Measurements from ENCODE around the gene TBC1D23.
A peak's percentile ranks its signal among the peaks of the same experiment; 100 is the strongest.
"Not testable (repeated sequence)": the region's sequence is repeated elsewhere in the genome, so short reads cannot be mapped to it uniquely, and the experiment has no call there.

The TBC1D23 gene

DNA sequence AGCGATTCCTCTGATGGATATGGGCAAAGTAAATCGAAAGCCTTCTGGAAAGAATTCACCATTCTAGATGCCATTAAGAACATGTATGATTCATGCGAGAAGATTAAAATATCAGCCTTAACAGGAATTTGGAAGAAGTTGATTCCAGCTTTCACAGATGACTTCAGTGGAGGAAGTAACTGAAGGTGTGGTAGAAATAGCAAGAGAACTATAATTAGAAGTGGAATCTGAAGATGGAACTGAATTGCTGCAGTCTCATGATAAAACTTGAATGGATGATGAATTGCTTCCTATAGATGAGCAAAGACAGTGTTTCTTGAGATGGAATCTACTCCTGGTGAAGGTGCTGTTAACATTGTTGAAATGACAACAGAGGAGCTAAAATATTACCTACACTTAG lies 30.1 kb upstream of the TBC1D23 start:
- Histone ChIP-seq H3K27me3 (ENCODE audit: low read depth, low read length) (no peaks in the 10 kb centered on the region), H3K9me3 (ENCODE audit: control insufficient read depth in 1 of 2, low read length in 2 of 2) (no peaks in the 10 kb centered on the region), H3K4me3 (ENCODE audit: low read depth in 1 of 2, low read length in 2 of 2) (no peak overlapping the region), H3K4me1 (ENCODE audit: control insufficient read depth in 1 of 2, insufficient read depth in 2 of 2, low read length in 2 of 2) (no peaks in the 10 kb centered on the region), H3K27ac (ENCODE audit: low read length) (no peak overlapping the region), H3K36me3 (ENCODE audit: control insufficient read depth in 1 of 2, insufficient read depth in 2 of 2, low read length in 2 of 2) (no peaks in the 10 kb centered on the region)

DNA sequence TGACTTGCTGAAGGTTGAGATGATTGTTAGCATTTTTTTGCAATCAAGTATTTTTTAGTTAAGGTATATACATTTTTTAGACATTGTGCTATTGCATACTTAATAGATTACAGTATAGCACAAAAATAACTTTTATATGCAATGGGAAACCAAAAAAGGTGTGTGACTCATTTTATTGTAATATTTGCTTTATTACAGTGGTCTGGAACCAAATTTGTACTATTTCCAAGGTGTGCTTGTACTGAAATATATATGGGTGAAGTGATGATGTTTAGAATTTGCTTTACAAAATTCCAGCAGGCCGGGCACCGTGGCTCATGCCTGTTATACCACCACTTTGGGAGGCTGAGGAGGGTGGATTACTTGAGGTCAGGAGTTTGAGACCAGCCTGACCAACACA lies 29.1 kb upstream of the TBC1D23 start:
- Histone ChIP-seq H3K27me3 (ENCODE audit: low read depth, low read length) (no peaks in the 10 kb centered on the region), H3K4me3 (ENCODE audit: low read depth in 1 of 2, low read length in 2 of 2) (no peak overlapping the region), H3K4me1 (ENCODE audit: control insufficient read depth in 1 of 2, insufficient read depth in 2 of 2, low read length in 2 of 2) (no peaks in the 10 kb centered on the region), H3K9me3 (ENCODE audit: control insufficient read depth in 1 of 2, low read length in 2 of 2) (no peaks in the 10 kb centered on the region), H3K36me3 (ENCODE audit: control insufficient read depth in 1 of 2, insufficient read depth in 2 of 2, low read length in 2 of 2) (no peaks in the 10 kb centered on the region), H3K27ac (ENCODE audit: low read length) (no peak overlapping the region)

DNA sequence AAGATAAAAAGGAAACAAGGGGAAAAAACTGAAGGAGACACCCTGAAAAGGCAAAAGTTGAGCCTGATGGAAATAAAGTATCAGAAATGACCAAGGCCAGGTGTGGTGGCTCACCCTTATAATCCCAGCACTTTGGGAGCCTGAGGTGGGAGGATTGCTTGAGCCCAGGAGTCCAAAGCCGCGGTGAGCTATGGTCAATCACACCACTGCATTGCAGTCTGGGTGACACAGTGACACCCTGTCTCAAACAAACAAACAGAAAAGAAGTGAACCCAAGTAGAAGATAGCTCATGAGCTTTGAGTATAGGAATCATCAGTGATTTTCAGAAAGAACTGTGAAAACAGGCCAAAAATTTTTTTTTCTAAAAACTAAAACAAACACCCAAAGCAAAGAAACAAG lies 26.4 kb upstream of the TBC1D23 start:
- Histone ChIP-seq H3K27me3 (ENCODE audit: low read depth, low read length) (no peaks in the 10 kb centered on the region), H3K4me1 (ENCODE audit: control insufficient read depth in 1 of 2, insufficient read depth in 2 of 2, low read length in 2 of 2) (no peaks in the 10 kb centered on the region), H3K4me3 (ENCODE audit: low read depth in 1 of 2, low read length in 2 of 2) (no peak overlapping the region), H3K27ac (ENCODE audit: low read length) (no peak overlapping the region), H3K9me3 (ENCODE audit: control insufficient read depth in 1 of 2, low read length in 2 of 2) (peaks cover 0 to 10% of the 10 kb centered on the region in 2 donors), H3K36me3 (ENCODE audit: control insufficient read depth in 1 of 2, insufficient read depth in 2 of 2, low read length in 2 of 2) (no peaks in the 10 kb centered on the region)

DNA sequence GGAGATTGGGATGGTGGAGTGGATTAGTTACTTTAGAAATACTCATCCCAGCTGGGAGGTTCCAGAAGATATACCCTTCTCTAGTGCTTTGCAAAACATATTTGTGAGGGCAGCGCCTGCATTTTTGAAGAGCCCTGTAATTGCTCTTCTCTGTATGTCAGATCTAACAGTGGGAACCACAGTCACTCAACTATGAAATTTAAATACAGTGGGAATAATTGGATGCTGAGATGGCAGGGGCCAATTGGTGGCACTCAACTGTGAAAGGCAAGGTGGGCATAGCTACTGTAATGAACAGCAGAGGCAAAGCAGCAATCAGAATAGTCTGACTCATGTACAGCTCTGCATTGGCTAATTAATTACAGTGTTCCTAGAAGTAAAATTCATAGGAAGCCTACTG lies 22.2 kb upstream of the TBC1D23 start:
- H3K27me3 ChIP-seq (ENCODE audit: low read depth, low read length) = no peaks in the 10 kb centered on the region
- H3K4me1 ChIP-seq (ENCODE audit: control insufficient read depth in 1 of 2, insufficient read depth in 2 of 2, low read length in 2 of 2) = no peaks in the 10 kb centered on the region
- H3K36me3 ChIP-seq (ENCODE audit: control insufficient read depth in 1 of 2, insufficient read depth in 2 of 2, low read length in 2 of 2) = no peaks in the 10 kb centered on the region
- peaks cover 0 to 11% of the 10 kb centered on the region in 2 donors for H3K9me3 ChIP-seq (ENCODE audit: control insufficient read depth in 1 of 2, low read length in 2 of 2)
- H3K27ac ChIP-seq (ENCODE audit: low read length) = no peak overlapping the region
- no peak overlapping the region for H3K4me3 ChIP-seq (ENCODE audit: low read depth in 1 of 2, low read length in 2 of 2)

DNA sequence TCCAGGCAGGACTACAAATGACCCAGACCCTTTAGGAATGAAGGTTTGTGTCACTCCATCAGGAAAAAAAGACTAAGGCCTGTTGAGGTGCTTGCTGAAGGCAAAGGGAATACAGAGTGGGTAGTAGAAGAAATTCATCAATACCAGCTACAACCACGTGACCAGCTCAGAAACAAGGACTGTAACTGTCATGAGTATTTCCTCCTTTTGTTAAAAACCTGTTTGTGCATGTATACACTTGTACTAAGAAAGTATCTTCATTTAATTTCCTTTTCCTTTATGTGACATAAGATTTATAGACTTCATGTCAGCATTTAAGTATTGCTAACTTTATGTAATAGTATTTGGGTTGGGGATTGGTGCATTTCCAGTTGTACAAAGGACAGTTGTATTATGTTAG lies 18.3 kb upstream of the TBC1D23 start:
- H3K27me3 ChIP-seq (ENCODE audit: low read depth, low read length); H3K36me3 ChIP-seq (ENCODE audit: control insufficient read depth in 1 of 2, insufficient read depth in 2 of 2, low read length in 2 of 2); H3K4me1 ChIP-seq (ENCODE audit: control insufficient read depth in 1 of 2, insufficient read depth in 2 of 2, low read length in 2 of 2); H3K4me3 ChIP-seq (ENCODE audit: low read depth in 1 of 2, low read length in 2 of 2); H3K27ac ChIP-seq (ENCODE audit: low read length): not testable (repeated sequence)
- peaks cover 0 to 11% of the 10 kb centered on the region in 2 donors for H3K9me3 ChIP-seq (ENCODE audit: control insufficient read depth in 1 of 2, low read length in 2 of 2)

DNA sequence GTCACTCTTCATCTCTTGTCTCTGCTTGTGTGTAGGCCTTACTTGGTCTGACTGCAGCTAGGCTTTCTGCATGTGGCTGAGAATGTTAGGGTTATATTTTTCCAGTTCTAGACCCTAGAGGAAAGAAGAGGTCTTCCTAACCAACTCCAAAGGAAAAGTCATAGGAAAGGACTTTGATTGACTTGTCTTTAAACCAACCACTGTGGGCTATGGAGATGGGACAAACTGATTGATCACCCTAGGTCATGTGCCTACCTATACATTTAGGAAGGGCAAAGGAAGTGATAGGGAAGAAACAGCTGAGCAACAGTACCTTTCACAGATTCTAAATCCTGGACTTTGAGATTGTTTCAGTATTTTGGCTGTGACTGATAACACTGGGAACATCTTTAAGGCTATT lies 16.5 kb upstream of the TBC1D23 start:
- H3K9me3 ChIP-seq (ENCODE audit: control insufficient read depth in 1 of 2, low read length in 2 of 2) = peaks cover 0 to 1% of the 10 kb centered on the region in 2 donors
- no peaks in the 10 kb centered on the region for H3K4me1 ChIP-seq (ENCODE audit: control insufficient read depth in 1 of 2, insufficient read depth in 2 of 2, low read length in 2 of 2)
- no peak overlapping the region for H3K4me3 ChIP-seq (ENCODE audit: low read depth in 1 of 2, low read length in 2 of 2)
- H3K36me3 ChIP-seq (ENCODE audit: control insufficient read depth in 1 of 2, insufficient read depth in 2 of 2, low read length in 2 of 2) = no peaks in the 10 kb centered on the region
- H3K27me3 ChIP-seq (ENCODE audit: low read depth, low read length) = no peaks in the 10 kb centered on the region
- H3K27ac ChIP-seq (ENCODE audit: low read length) = no peak overlapping the region

DNA sequence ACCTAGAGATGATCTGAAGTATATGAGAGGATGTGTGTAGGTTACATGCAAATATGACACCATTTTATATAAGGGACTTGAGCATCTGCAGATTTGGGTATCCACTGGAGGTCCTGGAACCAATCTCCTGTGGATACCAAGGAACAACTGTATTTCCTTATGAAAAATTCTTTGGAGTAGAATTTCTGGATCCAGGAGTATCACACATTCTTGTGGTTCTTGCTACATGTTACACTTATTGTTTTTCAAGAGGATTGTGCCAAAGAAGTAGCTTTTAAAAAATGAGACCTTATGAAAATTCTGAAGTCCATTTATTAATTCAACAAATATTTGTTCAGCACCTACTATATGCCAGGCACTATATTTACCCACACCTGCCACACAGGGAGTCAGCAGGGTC lies 15.7 kb upstream of the TBC1D23 start:
- no peak overlapping the region for H3K27ac ChIP-seq (ENCODE audit: low read length)
- H3K27me3 ChIP-seq (ENCODE audit: low read depth, low read length) = no peaks in the 10 kb centered on the region
- no peaks in the 10 kb centered on the region for H3K36me3 ChIP-seq (ENCODE audit: control insufficient read depth in 1 of 2, insufficient read depth in 2 of 2, low read length in 2 of 2)
- H3K4me1 ChIP-seq (ENCODE audit: control insufficient read depth in 1 of 2, insufficient read depth in 2 of 2, low read length in 2 of 2) = no peaks in the 10 kb centered on the region
- no peaks in the 10 kb centered on the region for H3K9me3 ChIP-seq (ENCODE audit: control insufficient read depth in 1 of 2, low read length in 2 of 2)
- H3K4me3 ChIP-seq (ENCODE audit: low read depth in 1 of 2, low read length in 2 of 2) = no peak overlapping the region

DNA sequence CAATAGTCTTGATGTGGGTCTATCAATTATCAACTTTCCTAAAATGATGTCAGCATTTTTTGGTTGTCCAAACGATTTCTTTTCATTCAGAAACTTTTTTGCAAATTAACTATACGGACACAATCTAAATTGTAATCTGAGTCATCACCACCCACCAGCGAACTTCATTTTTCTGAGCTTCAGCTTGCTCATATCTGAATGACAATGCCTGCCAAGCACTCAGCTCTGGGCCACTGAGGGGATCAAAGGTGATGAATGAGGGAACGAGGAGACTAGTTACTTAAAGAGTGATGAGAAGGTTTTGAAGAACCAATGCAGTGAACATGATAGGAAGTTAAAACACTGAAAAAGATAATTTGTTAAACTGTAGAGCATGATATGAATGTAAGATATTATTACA lies 14.9 kb upstream of the TBC1D23 start:
- H3K36me3 ChIP-seq (ENCODE audit: control insufficient read depth in 1 of 2, insufficient read depth in 2 of 2, low read length in 2 of 2) = no peaks in the 10 kb centered on the region
- no peaks in the 10 kb centered on the region for H3K4me1 ChIP-seq (ENCODE audit: control insufficient read depth in 1 of 2, insufficient read depth in 2 of 2, low read length in 2 of 2)
- no peak overlapping the region for H3K27ac ChIP-seq (ENCODE audit: low read length)
- no peaks in the 10 kb centered on the region for H3K27me3 ChIP-seq (ENCODE audit: low read depth, low read length)
- H3K9me3 ChIP-seq (ENCODE audit: control insufficient read depth in 1 of 2, low read length in 2 of 2) = no peaks in the 10 kb centered on the region
- no peak overlapping the region for H3K4me3 ChIP-seq (ENCODE audit: low read depth in 1 of 2, low read length in 2 of 2)

DNA sequence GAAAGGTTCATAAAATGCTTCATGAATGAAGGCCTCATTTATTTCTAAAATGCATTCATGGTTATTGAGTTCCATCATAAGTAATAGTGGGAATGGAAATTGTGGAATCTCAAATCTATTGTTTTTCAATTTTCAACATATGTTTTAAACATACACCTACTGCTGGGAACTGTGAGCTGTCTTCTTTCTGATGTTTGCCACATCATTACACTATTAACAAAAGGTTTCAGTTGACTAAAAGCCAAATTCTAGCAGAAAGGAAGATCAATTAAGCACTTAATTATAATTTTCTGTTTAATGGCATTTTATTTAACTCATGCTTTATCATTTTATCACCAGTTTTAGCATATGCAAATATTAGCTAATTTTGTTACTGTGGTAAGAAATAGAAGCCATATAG lies 13.8 kb upstream of the TBC1D23 start:
- H3K27me3 ChIP-seq (ENCODE audit: low read depth, low read length) = no peaks in the 10 kb centered on the region
- no peaks in the 10 kb centered on the region for H3K4me1 ChIP-seq (ENCODE audit: control insufficient read depth in 1 of 2, insufficient read depth in 2 of 2, low read length in 2 of 2)
- H3K36me3 ChIP-seq (ENCODE audit: control insufficient read depth in 1 of 2, insufficient read depth in 2 of 2, low read length in 2 of 2) = no peaks in the 10 kb centered on the region
- no peaks in the 10 kb centered on the region for H3K9me3 ChIP-seq (ENCODE audit: control insufficient read depth in 1 of 2, low read length in 2 of 2)
- H3K27ac ChIP-seq (ENCODE audit: low read length) = no peak overlapping the region
- H3K4me3 ChIP-seq (ENCODE audit: low read depth in 1 of 2, low read length in 2 of 2) = no peak overlapping the region

DNA sequence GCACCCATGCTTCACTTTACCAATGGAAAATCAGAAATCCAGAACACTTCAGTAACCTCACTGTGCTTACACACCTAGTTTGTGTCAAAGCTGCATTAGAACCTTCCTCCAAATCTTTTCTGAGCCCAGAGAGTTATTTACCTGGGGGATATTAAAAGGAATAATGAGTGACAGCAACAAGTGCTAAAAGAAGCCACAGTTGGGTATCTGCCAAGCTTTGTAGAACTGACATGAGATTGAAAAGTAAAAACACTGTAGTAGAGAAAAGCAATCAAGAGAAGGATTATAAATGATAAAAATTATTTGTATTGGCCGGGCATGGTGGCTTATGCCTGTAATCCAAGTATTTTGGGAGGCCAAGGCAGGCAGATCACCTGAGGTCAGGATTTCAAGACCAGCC lies 8.8 kb upstream of the TBC1D23 start:
- H3K4me3 ChIP-seq (ENCODE audit: low read depth in 1 of 2, low read length in 2 of 2) = no peak overlapping the region
- H3K9me3 ChIP-seq (ENCODE audit: control insufficient read depth in 1 of 2, low read length in 2 of 2) = no peaks in the 10 kb centered on the region
- no peaks in the 10 kb centered on the region for H3K27me3 ChIP-seq (ENCODE audit: low read depth, low read length)
- H3K27ac ChIP-seq (ENCODE audit: low read length) = no peak overlapping the region
- no peaks in the 10 kb centered on the region for H3K36me3 ChIP-seq (ENCODE audit: control insufficient read depth in 1 of 2, insufficient read depth in 2 of 2, low read length in 2 of 2)
- H3K4me1 ChIP-seq (ENCODE audit: control insufficient read depth in 1 of 2, insufficient read depth in 2 of 2, low read length in 2 of 2) = peaks cover 0 to 9% of the 10 kb centered on the region in 2 donors

DNA sequence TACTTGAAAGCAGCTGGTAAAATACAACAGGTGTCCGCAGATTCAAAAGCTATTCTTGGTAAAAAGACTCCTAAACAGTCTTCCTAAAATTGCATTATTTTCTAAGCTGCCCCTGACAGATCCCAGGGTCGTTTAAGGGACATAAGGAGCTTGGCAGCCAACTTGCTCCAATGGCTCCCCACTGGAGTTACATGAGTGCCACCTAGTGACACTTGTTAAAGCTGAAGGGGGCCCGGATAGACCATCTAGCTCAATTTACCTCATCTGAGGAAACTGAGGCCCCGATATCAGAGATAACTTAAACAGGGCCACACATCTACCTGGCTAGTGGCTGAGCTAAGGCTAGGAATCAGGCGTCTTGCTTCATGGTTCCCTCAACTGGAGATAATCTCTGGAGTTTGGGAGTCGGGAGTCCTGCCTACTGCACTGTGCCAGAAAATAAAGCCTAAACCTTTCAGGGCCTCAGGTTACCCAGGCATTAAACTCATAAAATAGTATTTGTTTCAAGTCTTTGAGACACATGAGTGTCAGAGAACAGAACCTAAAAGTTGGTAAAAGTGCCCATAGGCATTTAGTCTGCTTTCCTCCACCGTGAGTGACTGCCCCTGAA lies 6.5 kb upstream of the TBC1D23 start:
- Histone ChIP-seq H3K4me3 (ENCODE audit: low read depth in 1 of 2, low read length in 2 of 2) (no peak overlapping the region), H3K27ac (ENCODE audit: low read length) (peak overlapping the region; percentile 16)

DNA sequence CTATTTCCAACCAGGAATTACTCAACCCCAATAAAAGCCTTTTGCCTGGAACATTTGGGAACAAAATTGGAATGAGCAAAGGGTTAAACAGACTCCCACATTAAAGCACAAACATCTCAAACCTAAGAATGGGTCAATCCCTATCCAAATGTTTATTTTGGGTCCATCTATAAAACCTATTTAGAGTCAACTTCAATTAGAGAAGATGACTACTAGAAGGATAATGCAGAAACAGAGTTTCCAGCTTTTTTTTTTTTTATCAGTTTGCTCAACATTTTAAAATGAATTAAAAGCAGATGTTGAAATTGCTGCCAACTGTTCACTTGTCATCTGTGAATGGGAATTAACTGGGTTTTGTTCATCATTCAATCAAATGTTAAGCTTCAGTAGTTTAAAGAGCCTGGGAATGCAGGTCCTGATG lies 4.1 kb upstream of the TBC1D23 start:
- H3K4me3 ChIP-seq (ENCODE audit: low read depth in 1 of 2, low read length in 2 of 2) = no peak overlapping the region
- no peaks in the 10 kb centered on the region for H3K9me3 ChIP-seq (ENCODE audit: control insufficient read depth in 1 of 2, low read length in 2 of 2)
- H3K27ac ChIP-seq (ENCODE audit: low read length) = no peak overlapping the region
- H3K36me3 ChIP-seq (ENCODE audit: control insufficient read depth in 1 of 2, insufficient read depth in 2 of 2, low read length in 2 of 2) = peaks cover 0 to 5% of the 10 kb centered on the region in 2 donors
- no peaks in the 10 kb centered on the region for H3K27me3 ChIP-seq (ENCODE audit: low read depth, low read length)
- peaks cover 1 to 12% of the 10 kb centered on the region in 2 donors for H3K4me1 ChIP-seq (ENCODE audit: control insufficient read depth in 1 of 2, insufficient read depth in 2 of 2, low read length in 2 of 2)

More for the DNA sequence above, 6.5 kb upstream of the TBC1D23 start:
- peaks cover 0 to 9% of the 10 kb centered on the region in 2 donors for H3K4me1 ChIP-seq (ENCODE audit: control insufficient read depth in 1 of 2, insufficient read depth in 2 of 2, low read length in 2 of 2)
- H3K36me3 ChIP-seq (ENCODE audit: control insufficient read depth in 1 of 2, insufficient read depth in 2 of 2, low read length in 2 of 2) = no peaks in the 10 kb centered on the region
- H3K27me3 ChIP-seq (ENCODE audit: low read depth, low read length) = no peaks in the 10 kb centered on the region
- H3K9me3 ChIP-seq (ENCODE audit: control insufficient read depth in 1 of 2, low read length in 2 of 2) = no peaks in the 10 kb centered on the region

All from muscle layer of duodenum (tissue), 2 donors.